Trophoblast cell (in vitro differentiated cells and primary cell): ENCODE results near the gene NEU4.
"Not testable (repeated sequence)": the region's sequence is repeated elsewhere in the genome, so short reads cannot be mapped to it uniquely, and the experiment has no call there.

ENCODE experiments used
- DNase-seq, 2 donors: peaks; one replicate each; pipeline ENCODE4 v3.0.0-alpha.2; 2016
- H2AFZ ChIP-seq: 2 replicates; pipeline ENCODE4 v1.6.1; 2013; ENCODE audit warnings: low read length, moderate library complexity, mild to moderate bottlenecking; ENCODE audit not compliant: insufficient read depth, poor library complexity
- H2AK5ac ChIP-seq: 2 replicates; pipeline ENCODE4 v1.6.1; 2013; ENCODE audit warnings: mild to moderate bottlenecking, low read length
- H2BK120ac ChIP-seq: 2 replicates; pipeline ENCODE4 v1.6.1; 2013; ENCODE audit warnings: low read length, mild to moderate bottlenecking, moderate library complexity; ENCODE audit not compliant: insufficient read depth, poor library complexity
- H2BK12ac ChIP-seq: 2 replicates; pipeline ENCODE4 v1.6.1; 2013; ENCODE audit warnings: mild to moderate bottlenecking, low read length, moderate library complexity
- H2BK5ac ChIP-seq: 2 replicates; pipeline ENCODE4 v1.6.1; 2013; ENCODE audit warnings: low read length, low read depth, moderate library complexity, mild to moderate bottlenecking; ENCODE audit not compliant: poor library complexity
- H3K14ac ChIP-seq: 2 replicates; pipeline ENCODE4 v1.6.1; 2013; ENCODE audit warnings: mild to moderate bottlenecking, low read length
- H3K18ac ChIP-seq: 2 replicates; pipeline ENCODE4 v1.6.1; 2013; ENCODE audit warnings: mild to moderate bottlenecking, low read length
- H3K23ac ChIP-seq: 2 replicates; pipeline ENCODE4 v1.6.1; 2013; ENCODE audit warnings: low read length
- H3K27ac ChIP-seq: 2 replicates; pipeline ENCODE4 v1.5.1; 2013; ENCODE audit warnings: low read depth, mild to moderate bottlenecking, inconsistent platforms, low read length, moderate library complexity
- H3K27me3 ChIP-seq: 2 replicates; pipeline ENCODE4 v1.6.1; 2013; ENCODE audit warnings: inconsistent platforms, mild to moderate bottlenecking, low read length, moderate library complexity; ENCODE audit not compliant: insufficient read depth
- H3K36me3 ChIP-seq, 2 experiments: 1 replicate in 1 of 2; 2 replicates in 1 of 2; pipeline ENCODE4 v1.6.1; 2013; ENCODE audit warnings: low read length in 2 of 2, mild to moderate bottlenecking in 2 of 2, moderate library complexity in 1 of 2; ENCODE audit not compliant: insufficient read depth in 2 of 2, control insufficient read depth in 1 of 2
- H3K4ac ChIP-seq: 2 replicates; pipeline ENCODE4 v1.6.1; 2013; ENCODE audit warnings: low read depth, mild to moderate bottlenecking, low read length, moderate library complexity
- H3K4me1 ChIP-seq, 2 experiments: 1 replicate in 1 of 2; 2 replicates in 1 of 2; pipeline ENCODE4 v1.6.1; 2013; ENCODE audit warnings: low read length in 2 of 2, mild to moderate bottlenecking in 2 of 2, moderate library complexity in 1 of 2; ENCODE audit not compliant: insufficient read depth in 2 of 2, control insufficient read depth in 1 of 2
- H3K4me2 ChIP-seq: 2 replicates; pipeline ENCODE4 v1.6.1; 2013; ENCODE audit warnings: inconsistent platforms, mild to moderate bottlenecking, low read length, moderate library complexity
- H3K4me3 ChIP-seq: 2 replicates; pipeline ENCODE4 v1.5.1; 2013; ENCODE audit warnings: mild to moderate bottlenecking, low read depth, low read length, inconsistent platforms
- H3K79me1 ChIP-seq: one replicate; pipeline ENCODE4 v1.6.1; 2013; ENCODE audit warnings: low read length
- H3K79me2 ChIP-seq: 2 replicates; pipeline ENCODE4 v1.6.1; 2013; ENCODE audit warnings: low read length, mild to moderate bottlenecking; ENCODE audit not compliant: control insufficient read depth, insufficient read depth, poor library complexity
- H3K9ac ChIP-seq: 2 replicates; pipeline ENCODE4 v1.6.1; 2013; ENCODE audit warnings: mild to moderate bottlenecking, low read length
- H3K9me3 ChIP-seq: 2 replicates; pipeline ENCODE4 v1.6.1; 2013; ENCODE audit warnings: low read depth, mild to moderate bottlenecking, control low read depth, inconsistent platforms, low read length; ENCODE audit not compliant: insufficient read depth
- H4K12ac ChIP-seq: 2 replicates; pipeline ENCODE4 v1.6.1; 2013; ENCODE audit warnings: low read depth, mild to moderate bottlenecking, low read length, moderate library complexity
- H4K8ac ChIP-seq: 2 replicates; pipeline ENCODE4 v1.6.1; 2013; ENCODE audit warnings: low read depth, mild to moderate bottlenecking, low read length, moderate library complexity
- H4K91ac ChIP-seq: one replicate; pipeline ENCODE4 v1.6.1; 2013; ENCODE audit warnings: low read depth, mild to moderate bottlenecking, low read length, moderate library complexity
- WGBS: extraction: QIAGEN DNeasy Blood & Tissue Kit; methylation state at CpG from one replicate; pipeline ENCODE4 v1.1.7; 2013; ENCODE audit warnings: missing lambda C conversion rate; ENCODE audit not compliant: insufficient read length, insufficient coverage; ENCODE audit errors: extremely low coverage; 5-methylcytosine and 5-hydroxymethylcytosine counted together

NEU4 gene

GRCh38 chr2:241818229-241818942, 9.4 kb downstream of the NEU4 start:
- peaks cover 8% of the 10 kb centered on the region for H3K9me3 ChIP-seq
- H2BK5ac ChIP-seq, result no peak overlapping the region
- no peak overlapping the region for H4K8ac ChIP-seq
- no peak overlapping the region for H3K18ac ChIP-seq
- H3K4ac ChIP-seq, result no peak overlapping the region
- no peak overlapping the region for H3K9ac ChIP-seq
- H2BK120ac ChIP-seq, result no peak overlapping the region
- no CpG with 5 or more reads among the region's 25 CpGs for WGBS
- no peaks in the 10 kb centered on the region for H3K79me2 ChIP-seq
- H2BK12ac ChIP-seq, result no peak overlapping the region
- no peak overlapping the region for H3K14ac ChIP-seq
- no peaks in the 10 kb centered on the region for H3K79me1 ChIP-seq
- no peak overlapping the region for H4K91ac ChIP-seq
- no peak overlapping the region for H2AFZ ChIP-seq
- H3K23ac ChIP-seq, result no peak overlapping the region
- H3K4me3 ChIP-seq, result no peak overlapping the region
- H3K27ac ChIP-seq, result no peak overlapping the region
- no peaks in the 10 kb centered on the region for H3K36me3 ChIP-seq
- H2AK5ac ChIP-seq, result no peak overlapping the region
- H3K4me1 ChIP-seq, result no peaks in the 10 kb centered on the region
- no peak overlapping the region for H4K12ac ChIP-seq
- H3K27me3 ChIP-seq, result no peaks in the 10 kb centered on the region
- H3K4me2 ChIP-seq, result no peak overlapping the region
- DNase-seq, result no peak

GRCh38 chr2:241818943-241819270, 9.9 kb downstream of the NEU4 start:
- H3K14ac ChIP-seq, result no peak overlapping the region
- WGBS, result no CpG with 5 or more reads among the region's 10 CpGs
- H3K4me1 ChIP-seq, result no peaks in the 10 kb centered on the region
- no peak overlapping the region for H3K27ac ChIP-seq
- no peaks in the 10 kb centered on the region for H3K27me3 ChIP-seq
- H3K4me2 ChIP-seq, result no peak overlapping the region
- no peak overlapping the region for H4K8ac ChIP-seq
- no peak for DNase-seq
- peaks cover 11% of the 10 kb centered on the region for H3K9me3 ChIP-seq
- no peaks in the 10 kb centered on the region for H3K36me3 ChIP-seq
- no peaks in the 10 kb centered on the region for H3K79me2 ChIP-seq
- no peak overlapping the region for H4K91ac ChIP-seq
- no peak overlapping the region for H3K4ac ChIP-seq
- H3K79me1 ChIP-seq, result no peaks in the 10 kb centered on the region
- H3K23ac ChIP-seq, result no peak overlapping the region
- no peak overlapping the region for H3K9ac ChIP-seq
- no peak overlapping the region for H2BK120ac ChIP-seq
- no peak overlapping the region for H2AK5ac ChIP-seq
- no peak overlapping the region for H2BK5ac ChIP-seq
- H3K4me3 ChIP-seq, result peak overlapping the region; percentile 46
- H2BK12ac ChIP-seq, result no peak overlapping the region
- no peak overlapping the region for H4K12ac ChIP-seq
- H3K18ac ChIP-seq, result no peak overlapping the region
- no peak overlapping the region for H2AFZ ChIP-seq

- H2BK120ac ChIP-seq, H4K12ac ChIP-seq, H4K8ac ChIP-seq, H2AFZ ChIP-seq, H3K4me1 ChIP-seq, H3K36me3 ChIP-seq, DNase-seq, H3K9ac ChIP-seq, H3K27ac ChIP-seq, H3K27me3 ChIP-seq, H4K91ac ChIP-seq, H3K4ac ChIP-seq, H3K14ac ChIP-seq, H2BK12ac ChIP-seq, H2BK5ac ChIP-seq, H3K79me1 ChIP-seq, H3K79me2 ChIP-seq, H3K23ac ChIP-seq, H3K18ac ChIP-seq, H3K4me2 ChIP-seq, H3K4me3 ChIP-seq, H2AK5ac ChIP-seq: not testable (repeated sequence)
- H3K9me3 ChIP-seq, result peaks cover 14% of the 10 kb centered on the region
- no CpG with 5 or more reads among the region's 27 CpGs for WGBS
Observed at GRCh38 chr2:241819947-241820624, 11.1 kb downstream of the NEU4 start.

DNA sequence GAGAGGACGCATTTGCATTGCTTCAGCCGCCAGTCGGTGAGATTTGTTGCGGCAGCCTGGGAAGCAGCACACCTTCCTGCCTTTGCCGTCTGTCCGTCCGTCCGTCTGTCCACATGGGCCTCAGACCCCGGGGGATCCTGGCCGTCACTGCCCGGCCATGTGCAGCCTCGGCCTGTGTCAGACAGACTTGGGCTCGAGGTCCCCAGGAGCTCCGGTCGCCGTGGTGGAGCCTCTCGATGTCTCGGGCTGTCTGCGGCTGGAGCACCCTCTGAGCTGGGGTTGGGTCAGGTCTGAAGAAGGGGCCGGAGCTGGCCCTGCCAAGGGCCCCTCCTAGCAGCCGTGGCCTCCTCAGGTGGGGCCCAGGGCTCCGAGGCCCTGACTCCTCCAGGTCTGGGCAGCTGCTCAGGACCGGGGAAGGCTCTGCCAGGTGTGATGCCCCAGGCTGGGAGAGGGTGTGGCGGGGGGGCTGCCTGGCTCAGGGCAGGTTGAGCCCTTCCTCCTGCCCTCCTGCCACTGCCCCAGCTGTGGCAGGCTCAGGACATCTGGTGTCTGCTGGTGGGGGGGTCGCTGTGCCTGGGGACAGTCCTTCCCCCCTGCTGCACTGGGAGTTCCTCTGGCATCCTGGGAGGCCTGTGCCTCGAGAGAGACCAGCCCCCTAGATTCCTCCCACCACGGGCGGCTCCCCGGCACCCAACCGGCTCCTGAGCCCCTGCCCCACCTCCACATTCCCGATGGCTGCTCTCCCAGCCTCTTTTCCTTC, 11.8 kb downstream of the NEU4 start:
- no peak overlapping the region for H3K4ac ChIP-seq
- no peak overlapping the region for H2BK120ac ChIP-seq
- peaks cover 14% of the 10 kb centered on the region for H3K9me3 ChIP-seq
- H3K79me1 ChIP-seq, result no peaks in the 10 kb centered on the region
- no peak overlapping the region for H4K12ac ChIP-seq
- H3K4me2 ChIP-seq, result no peak overlapping the region
- H3K23ac ChIP-seq, result no peak overlapping the region
- no peaks in the 10 kb centered on the region for H3K4me1 ChIP-seq
- no peak for DNase-seq
- H2BK5ac ChIP-seq, result no peak overlapping the region
- H3K27me3 ChIP-seq, result no peaks in the 10 kb centered on the region
- no peak overlapping the region for H3K4me3 ChIP-seq
- no peak overlapping the region for H2AK5ac ChIP-seq
- no peak overlapping the region for H2BK12ac ChIP-seq
- H3K27ac ChIP-seq, result no peak overlapping the region
- no CpG with 5 or more reads among the region's 31 CpGs for WGBS
- no peak overlapping the region for H2AFZ ChIP-seq
- H3K14ac ChIP-seq, result no peak overlapping the region
- no peaks in the 10 kb centered on the region for H3K79me2 ChIP-seq
- H3K9ac ChIP-seq, result no peak overlapping the region
- no peaks in the 10 kb centered on the region for H3K36me3 ChIP-seq
- no peak overlapping the region for H3K18ac ChIP-seq
- H4K91ac ChIP-seq, result no peak overlapping the region
- H4K8ac ChIP-seq, result no peak overlapping the region
